ENCODE results near the gene PIP4K2B. TPM values are rescaled to one million over a fixed set of nuclear protein-coding genes. Genes with fewer than 3 reads are reported as not detected.

Gene PIP4K2B
- total and polyA plus RNA-seq, 2 of the 8 experiments (the other 6 are each of a cell fraction or from before 2014, with no cell fraction given), result 21.5 to 57.8 TPM

GRCh38 chr17:38740806-38741205, 58.5 kb downstream of the PIP4K2B start:
- Histone ChIP-seq H3K4ac (replicated peaks; ENCODE audit: insufficient read length, low read depth, low read length) (no peak overlapping the region), H2AFZ (ENCODE audit: low read length) (no peak overlapping the region), H3K14ac (ENCODE audit: insufficient read length) (no peak overlapping the region), H3K4me2 (ENCODE audit: insufficient read depth in 1 of 2, low read depth in 2 of 2, low read length in 2 of 2) (no peak overlapping the region), H3K56ac (replicated peaks; ENCODE audit: insufficient read length, low read depth, low read length) (no peak overlapping the region), H3K79me2 (ENCODE audit: control insufficient read depth in 1 of 2, insufficient read depth in 2 of 2, low read length in 2 of 2) (peaks cover 32 to 67% of the 10 kb centered on the region in 2 experiments), H3K18ac (ENCODE audit: extremely low read depth, low read length) (no peak overlapping the region), H2BK15ac (ENCODE audit: low read length) (no peak overlapping the region), H3K27me3 (replicated peaks in 1 of 4; ENCODE audit: control insufficient read depth in 3 of 4, extremely low read depth in 1 of 4, insufficient read depth in 3 of 4, low read length in 3 of 4) (no peaks in the 10 kb centered on the region), H2BK5ac (ENCODE audit: low read depth, low read length) (no peak overlapping the region), H3K79me1 (ENCODE audit: low read depth, low read length) (peaks cover 26% of the 10 kb centered on the region), H2BK20ac (ENCODE audit: low read length) (no peak overlapping the region), H3K4me3 (ENCODE audit: extremely low read depth in 1 of 4, insufficient read depth in 2 of 4, low read depth in 3 of 4, low read length in 4 of 4) (no peak overlapping the region), H4K20me1 (replicated peaks in 1 of 2; ENCODE audit: control insufficient read depth in 1 of 2, insufficient read depth in 2 of 2, low read length in 2 of 2) (peaks cover 38 to 53% of the 10 kb centered on the region in 2 experiments), H2AK5ac (ENCODE audit: low read depth, low read length) (no peak overlapping the region), H3K9me3 (ENCODE audit: insufficient read depth in 2 of 2, low read depth in 1 of 2, low read length in 1 of 2) (no peaks in the 10 kb centered on the region), H3K23ac (ENCODE audit: insufficient read length) (no peak overlapping the region), H2BK12ac (ENCODE audit: low read depth, low read length) (no peak overlapping the region), H3K9ac (replicated peaks in 1 of 4; ENCODE audit: extremely low read depth in 1 of 4, low read depth in 3 of 4, low read length in 3 of 4) (no peak overlapping the region), H3K23me2 (ENCODE audit: low read depth, low read length) (0 out of 2 replicates have a peak, but pooled peaks cover under 1% of the 10 kb centered on the region), H3K4me1 (replicated peaks in 1 of 4; ENCODE audit: control insufficient read depth in 3 of 4, insufficient read depth in 4 of 4, low read length in 3 of 4) (peaks cover under 1 to 26% (median 13%) of the 10 kb centered on the region in 4 experiments), H3K36me3 (ENCODE audit: control insufficient read depth in 2 of 4, insufficient read depth in 4 of 4, low read length in 3 of 4) (peaks cover 2 to 28% (median 14%) of the 10 kb centered on the region in 4 experiments; a peak in 7 of 8 replicates), H4K8ac (ENCODE audit: extremely low read depth, insufficient read depth, low read length) (no peak overlapping the region), H4K91ac (replicated peaks; ENCODE audit: insufficient read length, low read length) (no peak overlapping the region), H4K5ac (ENCODE audit: insufficient read length, low read depth, low read length) (no peak overlapping the region), H3K27ac (ENCODE audit: low read depth, low read length) (no peak overlapping the region), H2BK120ac (replicated peaks; ENCODE audit: low read depth, low read length) (no peak overlapping the region)
- POLR2A ChIA-PET (ENCODE audit: partially characterized antibody), result interaction anchor here (1.4 kb wide), 1 partner anchor 64 kb away, joined by 4 read pairs; no protein-coding TSS in a partner anchor
- 90% methylated on average over 4 of the region's 4 CpGs; no CpG with 5 or more reads in 1 of the 2 experiments for WGBS, 2 experiments (ENCODE audit: extremely low coverage in 1 of 2, insufficient coverage in 1 of 2, insufficient read length in 1 of 2, insufficient replicate concordance in 2 of 2, low coverage in 1 of 2, low lambda C conversion rate in 2 of 2, missing lambda C conversion rate in 1 of 2)
- CTCF ChIA-PET (ENCODE audit: partially characterized antibody), result no interaction called here
- no peak for FAIRE-seq
- DNase-seq (ENCODE audit: low read depth in 1 of 2, low spot score in 2 of 2), result no peak
- TF ChIP-seq GTF2F1 (IDR thresholded peaks at IDR 0.05; ENCODE audit: borderline replicate concordance, low read depth, low read length), result no peak
- no peak for TF ChIP-seq ATF2 (IDR thresholded peaks at IDR 0.05; ENCODE audit: low read length)
- no peak for TF ChIP-seq ATF3 (IDR thresholded peaks at IDR 0.05; ENCODE audit: insufficient read depth, low read depth, low read length)
- no peak for TF ChIP-seq SAP30 (IDR thresholded peaks at IDR 0.05; ENCODE audit: insufficient read depth, insufficient replicate concordance, low read length)
- no peak for TF ChIP-seq CHD1 (IDR thresholded peaks at IDR 0.05; ENCODE audit: low read depth, low read length)
- TF ChIP-seq FOSL1 (IDR thresholded peaks at IDR 0.05; ENCODE audit: insufficient read depth, low read depth, low read length), result no peak
- TF ChIP-seq ASH2L (IDR thresholded peaks at IDR 0.05; ENCODE audit: low read length), result no peak
- TF ChIP-seq TCF12 (IDR thresholded peaks at IDR 0.05; ENCODE audit: low read depth, low read length), result no peak
- TF ChIP-seq MAX (IDR thresholded peaks at IDR 0.05), result no peak
- TF ChIP-seq POLR2AphosphoS5 (IDR thresholded peaks at IDR 0.05; ENCODE audit: low read depth, low read length), result no peak
- no peak for TF ChIP-seq RXRA (IDR thresholded peaks at IDR 0.05; ENCODE audit: insufficient read depth, low read depth, low read length)
- no peak for TF ChIP-seq BACH1 (IDR thresholded peaks at IDR 0.05; ENCODE audit: low read length)

Data from H1 (cell line).